ENCODE measurements around the gene TRMT1.
"Not testable (repeated sequence)": the region's sequence is repeated elsewhere in the genome, so short reads cannot be mapped to it uniquely, and the experiment has no call there.

TRMT1 gene

GRCh38 chr19:13150187-13150930 is 33.8 kb upstream of the TRMT1 start, which contains the start of the genes IER2 and STX10:
Gene IER2 (plus strand): TSS chr19:13150411. CDS start chr19:13153187, 2,776 bp downstream.
Gene STX10 (minus strand): TSS chr19:13150375. CDS start chr19:13150173, 202 bp downstream.
- DNase-seq, result peak; percentile 91

GRCh38 chr19:13149628-13150186 is 33.2 kb upstream of the TRMT1 start:
- DNase-seq, result peak; percentile 22

- DNase-seq, result not testable (repeated sequence)
Measured at GRCh38 chr19:13149173-13149627, 32.7 kb upstream of the TRMT1 start.

GRCh38 chr19:13146763-13147563 is 30.4 kb upstream of the TRMT1 start:
- DNase-seq, result no peak

- DNase-seq, result no peak
Measured at GRCh38 chr19:13139633-13140311, 23.2 kb upstream of the TRMT1 start.

GRCh38 chr19:13138916-13139198 is 22.3 kb upstream of the TRMT1 start:
- no peak for DNase-seq

- DNase-seq, result no peak
Measured at GRCh38 chr19:13138171-13138915, 21.8 kb upstream of the TRMT1 start.

GRCh38 chr19:13137290-13137794 is 20.8 kb upstream of the TRMT1 start:
- DNase-seq, result no peak

- DNase-seq, result no peak
Measured at GRCh38 chr19:13135068-13136062, 18.8 kb upstream of the TRMT1 start.

- no peak for DNase-seq
Measured at GRCh38 chr19:13134626-13135025, 18.1 kb upstream of the TRMT1 start.

- DNase-seq, result no peak
Measured at GRCh38 chr19:13133241-13133870, 16.8 kb upstream of the TRMT1 start.

- peak; percentile 37 for DNase-seq
Measured at GRCh38 chr19:13132471-13133180, 16.1 kb upstream of the TRMT1 start.

- DNase-seq, result no peak
Measured at GRCh38 chr19:13130886-13131490, 14.4 kb upstream of the TRMT1 start.

GRCh38 chr19:13129384-13129783 is 12.8 kb upstream of the TRMT1 start:
- no peak for DNase-seq

- DNase-seq, result no peak
Measured at GRCh38 chr19:13128583-13128982, 12.0 kb upstream of the TRMT1 start.

GRCh38 chr19:13127811-13128575 is 11.5 kb upstream of the TRMT1 start:
- DNase-seq, result no peak

- DNase-seq, result no peak
Measured at GRCh38 chr19:13127051-13127450, 10.5 kb upstream of the TRMT1 start.
